Sigmoid colon (tissue), 4 donors: Measurements from ENCODE around the gene FRRS1.

ENCODE experiments used
- EP300 ChIP-seq, 4 donors: sonication (generic); formaldehyde crosslinking; IDR thresholded peaks; one replicate each; pipeline ENCODE4 v1.6.1; 2017; ENCODE audit warnings: antibody characterized with exemption in 4 of 4
- POLR2A ChIP-seq, 2 donors: fragments of 450-650 bp; IDR thresholded peaks; one replicate each; pipeline ENCODE4 v1.6.1; 2016; ENCODE audit warnings: antibody characterized with exemption in 2 of 2, mild to moderate bottlenecking in 2 of 2, moderate library complexity in 2 of 2
- TF ChIP-seq, protein P1 (sequence below), 4 experiments: fragments of 450-650 bp in 3 of 4; fragments of 200-600 bp in 1 of 4; IDR thresholded peaks; one replicate each; pipeline ENCODE4 v1.5.1; 2016 to 2019; ENCODE audit warnings: antibody characterized with exemption in 4 of 4, mild to moderate bottlenecking in 3 of 4, moderate library complexity in 2 of 4

DNA sequence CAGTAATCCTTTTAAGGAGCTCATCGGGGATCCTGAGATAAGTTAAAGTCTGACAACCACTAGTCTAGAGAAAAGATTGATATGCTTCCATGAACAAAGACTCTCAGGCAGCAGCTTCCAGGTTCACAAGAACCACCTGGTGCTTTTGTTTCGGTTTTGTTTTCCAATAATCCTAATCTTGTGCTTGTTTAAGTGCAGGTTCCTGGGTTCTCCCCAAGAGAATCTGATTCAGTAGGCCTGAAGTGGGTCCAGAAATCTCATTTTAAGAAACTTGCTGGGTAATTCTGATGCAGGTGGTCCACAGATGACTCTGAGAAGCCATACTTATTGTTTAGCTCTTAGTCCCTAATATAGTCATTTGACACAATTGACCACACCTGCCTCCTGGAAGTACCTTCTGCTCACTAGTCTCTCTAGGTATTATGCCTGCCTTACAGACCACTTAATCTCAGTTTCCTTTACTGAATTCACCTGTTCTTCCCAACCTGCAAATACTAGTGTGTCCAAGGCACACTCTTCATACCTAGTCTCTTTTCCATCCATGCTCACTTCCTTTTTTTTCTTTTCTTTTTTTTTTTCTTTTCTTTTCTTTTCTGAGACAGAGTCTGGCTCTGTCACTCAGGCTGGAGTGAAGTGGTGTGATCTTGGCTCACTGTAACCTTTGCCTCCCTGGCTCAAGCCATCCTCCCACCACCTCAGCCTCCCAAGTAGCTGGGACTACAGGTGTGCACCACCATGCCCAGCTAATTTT lies 20.5 kb upstream of the FRRS1 start:
- no peak for TF ChIP-seq EP300 (IDR thresholded peaks at IDR 0.05)
- TF ChIP-seq POLR2A (IDR thresholded peaks at IDR 0.05) = no peak
- TF ChIP-seq, protein P1, sequence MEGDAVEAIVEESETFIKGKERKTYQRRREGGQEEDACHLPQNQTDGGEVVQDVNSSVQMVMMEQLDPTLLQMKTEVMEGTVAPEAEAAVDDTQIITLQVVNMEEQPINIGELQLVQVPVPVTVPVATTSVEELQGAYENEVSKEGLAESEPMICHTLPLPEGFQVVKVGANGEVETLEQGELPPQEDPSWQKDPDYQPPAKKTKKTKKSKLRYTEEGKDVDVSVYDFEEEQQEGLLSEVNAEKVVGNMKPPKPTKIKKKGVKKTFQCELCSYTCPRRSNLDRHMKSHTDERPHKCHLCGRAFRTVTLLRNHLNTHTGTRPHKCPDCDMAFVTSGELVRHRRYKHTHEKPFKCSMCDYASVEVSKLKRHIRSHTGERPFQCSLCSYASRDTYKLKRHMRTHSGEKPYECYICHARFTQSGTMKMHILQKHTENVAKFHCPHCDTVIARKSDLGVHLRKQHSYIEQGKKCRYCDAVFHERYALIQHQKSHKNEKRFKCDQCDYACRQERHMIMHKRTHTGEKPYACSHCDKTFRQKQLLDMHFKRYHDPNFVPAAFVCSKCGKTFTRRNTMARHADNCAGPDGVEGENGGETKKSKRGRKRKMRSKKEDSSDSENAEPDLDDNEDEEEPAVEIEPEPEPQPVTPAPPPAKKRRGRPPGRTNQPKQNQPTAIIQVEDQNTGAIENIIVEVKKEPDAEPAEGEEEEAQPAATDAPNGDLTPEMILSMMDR (IDR thresholded peaks at IDR 0.05) = no peak
